A673 (cell line): ENCODE measurements around the gene DMXL2. TPM values are rescaled to one million over a fixed set of nuclear protein-coding genes. Genes with fewer than 3 reads are reported as not detected.

Experiments
- BruUV-seq: library from RNA; stranded (reverse); fragments of 400-500 nt; replicated peaks from 2 replicates; lab custom pipeline; 2021; lab: Mats Ljungman, UMichigan
- CTCF ChIA-PET: fragments of 300-600 bp; sonication (Branson Sonifier 250); formaldehyde crosslinking; loops from one replicate; lab custom pipeline; 2022; ENCODE audit warnings: antibody characterized with exemption; lab: Charles Lee
- POLR2A ChIA-PET: fragments of 300-600 bp; sonication (Branson Sonifier 250); formaldehyde crosslinking; loops from one replicate; lab custom pipeline; 2022; ENCODE audit warnings: antibody characterized with exemption; ENCODE audit not compliant: low non-redundant PET; lab: Charles Lee
- DNase-seq: peaks from one replicate; pipeline ENCODE4 v3.0.0-alpha.2; 2015; ENCODE audit warnings: low spot score
- H3K27ac ChIP-seq: fragments of 200-600 bp; sonication (generic); 2 replicates; pipeline ENCODE4 v1.5.1; 2016; ENCODE audit warnings: mixed run types, low read depth, mild to moderate bottlenecking, mixed read lengths, antibody characterized with exemption, low read length; ENCODE audit not compliant: poor library complexity, severe bottlenecking
- H3K27me3 ChIP-seq: fragments of 200-600 bp; sonication (generic); replicated peaks from 2 replicates; pipeline ENCODE4 v1.6.1; 2017; ENCODE audit warnings: mixed run types, low read depth, mild to moderate bottlenecking, mixed read lengths, antibody characterized with exemption, low read length; ENCODE audit not compliant: insufficient read depth, poor library complexity
- H3K36me3 ChIP-seq: fragments of 200-600 bp; sonication (generic); 2 replicates; pipeline ENCODE4 v1.6.1; 2016; ENCODE audit warnings: mixed run types, mild to moderate bottlenecking, mixed read lengths, antibody characterized with exemption, low read length; ENCODE audit not compliant: insufficient read depth, poor library complexity, severe bottlenecking
- H3K4me1 ChIP-seq: fragments of 200-600 bp; sonication (generic); 2 replicates; pipeline ENCODE4 v1.6.1; 2017; ENCODE audit warnings: mixed run types, mild to moderate bottlenecking, mixed read lengths, antibody characterized with exemption, low read length; ENCODE audit not compliant: insufficient read depth, poor library complexity, severe bottlenecking
- H3K4me3 ChIP-seq: fragments of 200-600 bp; sonication (generic); 2 replicates; pipeline ENCODE4 v1.5.1; 2016; ENCODE audit warnings: low read depth, mixed run types, mild to moderate bottlenecking, mixed read lengths, low read length; ENCODE audit not compliant: poor library complexity, severe bottlenecking
- H3K9me3 ChIP-seq: fragments of 200-600 bp; sonication (generic); 2 replicates; pipeline ENCODE4 v1.6.1; 2016; ENCODE audit warnings: mixed run types, low read depth, mild to moderate bottlenecking, mixed read lengths, antibody characterized with exemption, low read length; ENCODE audit not compliant: poor library complexity, severe bottlenecking
- CTCF ChIP-seq: fragments of 300-800, 200-600 bp; sonication (generic); conservative IDR thresholded peaks from 2 replicates; pipeline ENCODE4 v1.5.1; 2017; ENCODE audit warnings: low read depth, mild to moderate bottlenecking, antibody characterized with exemption, low read length, moderate library complexity, mixed read lengths
- EZH2 ChIP-seq: fragments of 200-600 bp; sonication (generic); IDR thresholded peaks from 2 replicates; pipeline ENCODE4 v1.6.1; 2017; ENCODE audit warnings: borderline replicate concordance, low read depth, mild to moderate bottlenecking, mixed read lengths, antibody characterized with exemption, low read length; ENCODE audit not compliant: poor library complexity, severe bottlenecking
- intact Hi-C: fragments of 100-400 bp; cut with micrococcal nuclease; formaldehyde crosslinking; loops from one replicate; pipeline ENCODE4 v1.10.0; 2022; ENCODE audit not compliant: unreplicated experiment
- total RNA-seq: library from RNA; stranded (reverse); gene quantifications from 2 replicates; pipeline ENCODE4 v1.2.3, GENCODE V29; 2021

DMXL2 gene
- total RNA-seq, 1 experiment from 2014 or later, result 23.2 TPM

- H3K27me3 ChIP-seq, result peaks cover 3% of the 10 kb centered on the region
- H3K27ac ChIP-seq, result no peak overlapping the region
- no peaks in the 10 kb centered on the region for H3K9me3 ChIP-seq
- intact Hi-C loops, result no loop called here
- ChIA-PET POLR2A (no interaction called here), CTCF (interaction anchor here (0.7 kb wide), 1 partner anchor 374 kb away, joined by 3 read pairs; no protein-coding TSS in a partner anchor)
- no peak for DNase-seq
- H3K4me3 ChIP-seq, result no peak overlapping the region
- BruUV-seq, result no TSS peak
- H3K36me3 ChIP-seq, result no peaks in the 10 kb centered on the region
- no peak for TF ChIP-seq EZH2
- TF ChIP-seq CTCF, result no peak
- no peaks in the 10 kb centered on the region for H3K4me1 ChIP-seq
These were observed 223.9 kb downstream of the DMXL2 start for GRCh38 chr15:51398626-51399025.

Other genes starting within 250 kb of the DMXL2 start
- 0.21 and 0.22 TPM in 2 replicates for gene SCG3, start 58.7 kb upstream of the DMXL2 start, total RNA-seq
- gene LYSMD2, start 114.9 kb upstream of the DMXL2 start, total RNA-seq, result 2.9 and 3.7 TPM in 2 replicates
- 0.67 and 1.6 TPM in 2 replicates for gene TMOD2, start 128.8 kb upstream of the DMXL2 start, total RNA-seq
- gene TMOD3, start 206.9 kb upstream of the DMXL2 start, total RNA-seq, result 66.6 and 70.2 TPM in 2 replicates